WTC11 (cell line): ENCODE measurements around the gene LSM3. TPM values are rescaled to one million over a fixed set of nuclear protein-coding genes. Genes with fewer than 3 reads are reported as not detected.

Experiments used
- ATAC-seq: fragments of 200-7000 bp; cut with Tn5 transposase; 2 replicates; pipeline ENCODE4 v1.10.0; 2021; ENCODE audit warnings: mild to moderate bottlenecking, moderate library complexity
- CTCF ChIA-PET: fragments of 300-600 bp; sonication (Branson Sonifier 250); formaldehyde crosslinking; loops from one replicate; lab custom pipeline; 2021; ENCODE audit warnings: antibody characterized with exemption; lab: Charles Lee
- POLR2A ChIA-PET: fragments of 350-600 bp; sonication (Branson Sonifier 250); formaldehyde crosslinking; loops from one replicate; lab custom pipeline; 2021; ENCODE audit warnings: antibody characterized with exemption; lab: Charles Lee
- DNase-seq: peaks from one replicate; pipeline ENCODE4 v3.0.0; 2021; ENCODE audit warnings: low spot score
- H3K27ac Mint-ChIP-seq: 2 replicates; pipeline ENCODE4 v1.8.0; 2021; ENCODE audit warnings: mixed read lengths
- H3K27me3 Mint-ChIP-seq: 2 replicates; pipeline ENCODE4 v1.8.0; 2021; ENCODE audit warnings: low read depth, mild to moderate bottlenecking, moderate library complexity, mixed read lengths
- H3K36me3 Mint-ChIP-seq: 2 replicates; pipeline ENCODE4 v1.8.0; 2021; ENCODE audit warnings: mixed read lengths
- H3K4me1 Mint-ChIP-seq: 2 replicates; pipeline ENCODE4 v1.8.0; 2022; ENCODE audit warnings: mixed read lengths
- H3K4me3 Mint-ChIP-seq: 2 replicates; pipeline ENCODE4 v1.8.0; 2021; ENCODE audit warnings: mild to moderate bottlenecking, moderate library complexity, mixed read lengths
- H3K9me3 Mint-ChIP-seq: 2 replicates; pipeline ENCODE4 v1.8.0; 2021; ENCODE audit warnings: mixed read lengths
- ATF1 ChIP-seq: sonication (generic); formaldehyde crosslinking; IDR thresholded peaks from 2 replicates; pipeline ENCODE4 v1.8.1; 2023; ENCODE audit warnings: mild to moderate bottlenecking, moderate library complexity, missing genetic modification reagents
- ELF4 ChIP-seq: sonication (generic); formaldehyde crosslinking; IDR thresholded peaks from 2 replicates; pipeline ENCODE4 v1.8.1; 2022; ENCODE audit warnings: low read depth, mild to moderate bottlenecking, moderate library complexity, missing genetic modification reagents
- ETV6 ChIP-seq: sonication (generic); formaldehyde crosslinking; IDR thresholded peaks from 2 replicates; pipeline ENCODE4 v1.8.1; 2022; ENCODE audit warnings: mild to moderate bottlenecking, missing genetic modification reagents
- GABPB1 ChIP-seq: sonication (generic); formaldehyde crosslinking; IDR thresholded peaks from 2 replicates; pipeline ENCODE4 v1.8.1; 2023; ENCODE audit warnings: mild to moderate bottlenecking, missing genetic modification reagents
- KAT7 ChIP-seq: sonication (generic); formaldehyde crosslinking; IDR thresholded peaks from 2 replicates; pipeline ENCODE4 v1.8.1; 2023; ENCODE audit warnings: missing genetic modification reagents, mild to moderate bottlenecking, borderline replicate concordance
- NFATC4 ChIP-seq: fragments of 250-450 bp; sonication (Bioruptor Pico); IDR thresholded peaks from 2 replicates; pipeline ENCODE4 v1.9.0; 2021; ENCODE audit warnings: mild to moderate bottlenecking
- NR1H2 ChIP-seq: sonication (generic); formaldehyde crosslinking; IDR thresholded peaks from 2 replicates; pipeline ENCODE4 v1.9.0; 2021; ENCODE audit warnings: mild to moderate bottlenecking, moderate library complexity, missing genetic modification reagents
- RELA ChIP-seq: sonication (generic); formaldehyde crosslinking; IDR thresholded peaks from 2 replicates; pipeline ENCODE4 v1.8.1; 2022; ENCODE audit warnings: missing genetic modification reagents, mild to moderate bottlenecking, borderline replicate concordance
- TEAD4 ChIP-seq: sonication (generic); formaldehyde crosslinking; IDR thresholded peaks from 2 replicates; pipeline ENCODE4 v1.8.0; 2022; ENCODE audit warnings: mild to moderate bottlenecking, missing genetic modification reagents
- TP53 ChIP-seq: sonication (generic); formaldehyde crosslinking; IDR thresholded peaks from 2 replicates; pipeline ENCODE4 v1.8.1; 2023; ENCODE audit warnings: mild to moderate bottlenecking, missing genetic modification reagents
- ZNF121 ChIP-seq: sonication (generic); formaldehyde crosslinking; IDR thresholded peaks from 2 replicates; pipeline ENCODE4 v1.8.0; 2023; ENCODE audit warnings: missing genetic modification reagents
- ZNF263 ChIP-seq: sonication (generic); formaldehyde crosslinking; IDR thresholded peaks from 2 replicates; pipeline ENCODE4 v1.8.1; 2022; ENCODE audit warnings: low read depth, mild to moderate bottlenecking, moderate library complexity, missing genetic modification reagents
- ZNF317 ChIP-seq: sonication (generic); formaldehyde crosslinking; IDR thresholded peaks from 2 replicates; pipeline ENCODE4 v1.8.1; 2023; ENCODE audit warnings: low read depth, mild to moderate bottlenecking, moderate library complexity, missing genetic modification reagents, borderline replicate concordance
- ZNF396 ChIP-seq: fragments of 250-450 bp; sonication (Bioruptor Pico); IDR thresholded peaks from 2 replicates; pipeline ENCODE4 v1.8.0; 2021; ENCODE audit warnings: mild to moderate bottlenecking, moderate library complexity, borderline replicate concordance
- ZNF671 ChIP-seq: fragments of 250-450 bp; sonication (Bioruptor Pico); IDR thresholded peaks from 2 replicates; pipeline ENCODE4 v1.8.0; 2021; ENCODE audit warnings: mild to moderate bottlenecking
- total RNA-seq: library from RNA; stranded (reverse); gene quantifications from 3 replicates; pipeline ENCODE4 v1.2.3, GENCODE V29; 2021
- TF ChIP-seq, protein P1 (sequence below): sonication (generic); formaldehyde crosslinking; IDR thresholded peaks from 2 replicates; pipeline ENCODE4 v1.8.0; 2022; ENCODE audit warnings: mild to moderate bottlenecking, missing genetic modification reagents
- TF ChIP-seq, protein P2 (sequence below): sonication (generic); formaldehyde crosslinking; IDR thresholded peaks from 2 replicates; pipeline ENCODE4 v1.8.0; 2023; ENCODE audit warnings: mild to moderate bottlenecking, missing genetic modification reagents
- TF ChIP-seq, protein P3 (sequence below): sonication (generic); formaldehyde crosslinking; IDR thresholded peaks from 2 replicates; pipeline ENCODE4 v1.8.0; 2022; ENCODE audit warnings: mild to moderate bottlenecking, missing genetic modification reagents
- TF ChIP-seq, protein P4 (sequence below): fragments of 250-450 bp; sonication (Bioruptor Pico); IDR thresholded peaks from 2 replicates; pipeline ENCODE4 v1.9.0; 2021; ENCODE audit warnings: mild to moderate bottlenecking
- TF ChIP-seq, protein P5 (sequence below): fragments of 250-450 bp; sonication (Bioruptor Pico); IDR thresholded peaks from 2 replicates; pipeline ENCODE4 v1.8.0; 2021; ENCODE audit warnings: mild to moderate bottlenecking

LSM3 gene
- total RNA-seq, 1 experiment from 2014 or later, result 21.4 TPM

DNA sequence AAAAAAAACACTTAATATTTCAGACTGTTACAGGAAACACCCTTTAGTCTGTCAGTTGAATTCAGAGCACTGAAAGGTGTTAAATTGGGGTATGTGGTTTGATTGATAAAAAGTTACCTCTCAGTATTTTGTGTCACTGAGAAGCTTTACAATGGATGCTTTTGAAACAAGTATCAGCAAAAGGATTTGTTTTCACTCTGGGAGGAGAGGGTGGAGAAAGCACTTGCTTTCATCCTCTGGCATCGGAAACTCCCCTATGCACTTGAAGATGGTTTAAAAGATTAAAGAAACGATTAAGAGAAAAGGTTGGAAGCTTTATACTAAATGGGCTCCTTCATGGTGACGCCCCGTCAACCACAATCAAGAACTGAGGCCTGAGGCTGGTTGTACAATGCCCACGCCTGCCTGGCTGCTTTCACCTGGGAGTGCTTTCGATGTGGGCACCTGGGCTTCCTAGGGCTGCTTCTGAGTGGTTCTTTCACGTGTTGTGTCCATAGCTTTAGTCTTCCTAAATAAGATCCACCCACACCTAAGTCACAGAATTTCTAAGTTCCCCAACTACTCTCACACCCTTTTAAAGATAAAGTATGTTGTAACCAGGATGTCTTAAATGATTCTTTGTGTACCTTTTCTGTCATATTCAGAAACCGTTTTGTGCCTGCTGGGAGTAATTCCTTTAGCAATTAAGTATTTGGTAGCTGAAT, 35.9 kb upstream of the LSM3 start:
- CTCF ChIA-PET, result interaction anchor here (4.9 kb wide), 1 partner anchor 246 kb away, joined by 18 read pairs; no protein-coding TSS in a partner anchor

More for the DNA sequence above, 35.9 kb upstream of the LSM3 start:
- no peaks in the 10 kb centered on the region for H3K27me3 Mint-ChIP-seq
- H3K4me1 Mint-ChIP-seq, result peaks cover 20% of the 10 kb centered on the region
- TF ChIP-seq RELA (CRISPR knock-in tag), result no peak
- no peak for TF ChIP-seq GABPB1 (CRISPR knock-in tag)
- no peak for TF ChIP-seq ZNF671 (CRISPR knock-in tag)
- no peak for TF ChIP-seq ZNF263 (CRISPR knock-in tag)
- TF ChIP-seq KAT7 (CRISPR knock-in tag), result no peak
- TF ChIP-seq ELF4 (CRISPR knock-in tag), result no peak
- TF ChIP-seq, protein P1, sequence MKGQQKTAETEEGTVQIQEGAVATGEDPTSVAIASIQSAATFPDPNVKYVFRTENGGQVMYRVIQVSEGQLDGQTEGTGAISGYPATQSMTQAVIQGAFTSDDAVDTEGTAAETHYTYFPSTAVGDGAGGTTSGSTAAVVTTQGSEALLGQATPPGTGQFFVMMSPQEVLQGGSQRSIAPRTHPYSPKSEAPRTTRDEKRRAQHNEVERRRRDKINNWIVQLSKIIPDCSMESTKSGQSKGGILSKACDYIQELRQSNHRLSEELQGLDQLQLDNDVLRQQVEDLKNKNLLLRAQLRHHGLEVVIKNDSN, result no peak
- TF ChIP-seq, protein P2, sequence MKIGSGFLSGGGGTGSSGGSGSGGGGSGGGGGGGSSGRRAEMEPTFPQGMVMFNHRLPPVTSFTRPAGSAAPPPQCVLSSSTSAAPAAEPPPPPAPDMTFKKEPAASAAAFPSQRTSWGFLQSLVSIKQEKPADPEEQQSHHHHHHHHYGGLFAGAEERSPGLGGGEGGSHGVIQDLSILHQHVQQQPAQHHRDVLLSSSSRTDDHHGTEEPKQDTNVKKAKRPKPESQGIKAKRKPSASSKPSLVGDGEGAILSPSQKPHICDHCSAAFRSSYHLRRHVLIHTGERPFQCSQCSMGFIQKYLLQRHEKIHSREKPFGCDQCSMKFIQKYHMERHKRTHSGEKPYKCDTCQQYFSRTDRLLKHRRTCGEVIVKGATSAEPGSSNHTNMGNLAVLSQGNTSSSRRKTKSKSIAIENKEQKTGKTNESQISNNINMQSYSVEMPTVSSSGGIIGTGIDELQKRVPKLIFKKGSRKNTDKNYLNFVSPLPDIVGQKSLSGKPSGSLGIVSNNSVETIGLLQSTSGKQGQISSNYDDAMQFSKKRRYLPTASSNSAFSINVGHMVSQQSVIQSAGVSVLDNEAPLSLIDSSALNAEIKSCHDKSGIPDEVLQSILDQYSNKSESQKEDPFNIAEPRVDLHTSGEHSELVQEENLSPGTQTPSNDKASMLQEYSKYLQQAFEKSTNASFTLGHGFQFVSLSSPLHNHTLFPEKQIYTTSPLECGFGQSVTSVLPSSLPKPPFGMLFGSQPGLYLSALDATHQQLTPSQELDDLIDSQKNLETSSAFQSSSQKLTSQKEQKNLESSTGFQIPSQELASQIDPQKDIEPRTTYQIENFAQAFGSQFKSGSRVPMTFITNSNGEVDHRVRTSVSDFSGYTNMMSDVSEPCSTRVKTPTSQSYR (CRISPR knock-in tag), result no peak
- no peak for TF ChIP-seq ZNF317
- no peak for TF ChIP-seq ETV6 (CRISPR knock-in tag)
- TF ChIP-seq ZNF396, result no peak
- TF ChIP-seq, protein P3, sequence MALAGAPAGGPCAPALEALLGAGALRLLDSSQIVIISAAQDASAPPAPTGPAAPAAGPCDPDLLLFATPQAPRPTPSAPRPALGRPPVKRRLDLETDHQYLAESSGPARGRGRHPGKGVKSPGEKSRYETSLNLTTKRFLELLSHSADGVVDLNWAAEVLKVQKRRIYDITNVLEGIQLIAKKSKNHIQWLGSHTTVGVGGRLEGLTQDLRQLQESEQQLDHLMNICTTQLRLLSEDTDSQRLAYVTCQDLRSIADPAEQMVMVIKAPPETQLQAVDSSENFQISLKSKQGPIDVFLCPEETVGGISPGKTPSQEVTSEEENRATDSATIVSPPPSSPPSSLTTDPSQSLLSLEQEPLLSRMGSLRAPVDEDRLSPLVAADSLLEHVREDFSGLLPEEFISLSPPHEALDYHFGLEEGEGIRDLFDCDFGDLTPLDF (CRISPR knock-in tag), result no peak
- TF ChIP-seq, protein P4, sequence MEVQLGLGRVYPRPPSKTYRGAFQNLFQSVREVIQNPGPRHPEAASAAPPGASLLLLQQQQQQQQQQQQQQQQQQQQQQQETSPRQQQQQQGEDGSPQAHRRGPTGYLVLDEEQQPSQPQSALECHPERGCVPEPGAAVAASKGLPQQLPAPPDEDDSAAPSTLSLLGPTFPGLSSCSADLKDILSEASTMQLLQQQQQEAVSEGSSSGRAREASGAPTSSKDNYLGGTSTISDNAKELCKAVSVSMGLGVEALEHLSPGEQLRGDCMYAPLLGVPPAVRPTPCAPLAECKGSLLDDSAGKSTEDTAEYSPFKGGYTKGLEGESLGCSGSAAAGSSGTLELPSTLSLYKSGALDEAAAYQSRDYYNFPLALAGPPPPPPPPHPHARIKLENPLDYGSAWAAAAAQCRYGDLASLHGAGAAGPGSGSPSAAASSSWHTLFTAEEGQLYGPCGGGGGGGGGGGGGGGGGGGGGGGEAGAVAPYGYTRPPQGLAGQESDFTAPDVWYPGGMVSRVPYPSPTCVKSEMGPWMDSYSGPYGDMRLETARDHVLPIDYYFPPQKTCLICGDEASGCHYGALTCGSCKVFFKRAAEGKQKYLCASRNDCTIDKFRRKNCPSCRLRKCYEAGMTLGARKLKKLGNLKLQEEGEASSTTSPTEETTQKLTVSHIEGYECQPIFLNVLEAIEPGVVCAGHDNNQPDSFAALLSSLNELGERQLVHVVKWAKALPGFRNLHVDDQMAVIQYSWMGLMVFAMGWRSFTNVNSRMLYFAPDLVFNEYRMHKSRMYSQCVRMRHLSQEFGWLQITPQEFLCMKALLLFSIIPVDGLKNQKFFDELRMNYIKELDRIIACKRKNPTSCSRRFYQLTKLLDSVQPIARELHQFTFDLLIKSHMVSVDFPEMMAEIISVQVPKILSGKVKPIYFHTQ, result no peak
- TF ChIP-seq TEAD4 (CRISPR knock-in tag), result no peak
- TF ChIP-seq ATF1 (CRISPR knock-in tag), result no peak
- no peak for TF ChIP-seq TP53
- no peak for TF ChIP-seq NFATC4
- TF ChIP-seq ZNF121, result no peak
- no peak for TF ChIP-seq NR1H2 (CRISPR knock-in tag)
- TF ChIP-seq, protein P5, sequence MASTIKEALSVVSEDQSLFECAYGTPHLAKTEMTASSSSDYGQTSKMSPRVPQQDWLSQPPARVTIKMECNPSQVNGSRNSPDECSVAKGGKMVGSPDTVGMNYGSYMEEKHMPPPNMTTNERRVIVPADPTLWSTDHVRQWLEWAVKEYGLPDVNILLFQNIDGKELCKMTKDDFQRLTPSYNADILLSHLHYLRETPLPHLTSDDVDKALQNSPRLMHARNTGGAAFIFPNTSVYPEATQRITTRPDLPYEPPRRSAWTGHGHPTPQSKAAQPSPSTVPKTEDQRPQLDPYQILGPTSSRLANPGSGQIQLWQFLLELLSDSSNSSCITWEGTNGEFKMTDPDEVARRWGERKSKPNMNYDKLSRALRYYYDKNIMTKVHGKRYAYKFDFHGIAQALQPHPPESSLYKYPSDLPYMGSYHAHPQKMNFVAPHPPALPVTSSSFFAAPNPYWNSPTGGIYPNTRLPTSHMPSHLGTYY, result no peak
- H3K9me3 Mint-ChIP-seq, result no peaks in the 10 kb centered on the region
- no peak overlapping the region for H3K4me3 Mint-ChIP-seq
- DNase-seq (peak; percentile 1), ATAC-seq (no peak)
- H3K36me3 Mint-ChIP-seq, result peaks cover 22% of the 10 kb centered on the region
- no peak overlapping the region for H3K27ac Mint-ChIP-seq
- POLR2A ChIA-PET, result no interaction called here
